ENCODE data around the gene WDR62. TPM values are rescaled to one million over a fixed set of nuclear protein-coding genes. Genes with fewer than 3 reads are reported as not detected.

The WDR62 gene
- total and polyA plus RNA-seq, 4 experiments from 2014 or later: 0.08 to 1.7 (median 1.3) TPM; not detected in 1

- H3K4me1 ChIP-seq (ENCODE audit: insufficient read depth, low read length): no peaks in the 10 kb centered on the region
- Mint-ChIP-seq H3K36me3 (peaks cover 23 to 24% of the 10 kb centered on the region in 2 donors), H3K27ac (no peak overlapping the region), H3K9me3 (no peaks in the 10 kb centered on the region), H3K27me3 (peaks cover 0 to 2% of the 10 kb centered on the region in 2 donors), H3K4me1 (peaks cover 2 to 10% (median 4%) of the 10 kb centered on the region in 4 donors), H3K4me3 (no peak overlapping the region)
- no peak overlapping the region for H3K4me3 ChIP-seq (ENCODE audit: low read length in 2 of 2)
- H3K9me3 ChIP-seq (ENCODE audit: control insufficient read depth in 1 of 2, low read length in 2 of 2): no peaks in the 10 kb centered on the region
- intact Hi-C loops (cut with micrococcal nuclease): no loop called here
- no peak for DNase-seq
- CTCF ChIA-PET (ENCODE audit: partially characterized antibody): no interaction called here
- no peaks in the 10 kb centered on the region for H3K27me3 ChIP-seq (ENCODE audit: insufficient read depth, low read length)
- POLR2A ChIA-PET (ENCODE audit: partially characterized antibody): interaction anchor here (1.1 kb wide), 1 partner anchor 26 kb away, joined by 4 read pairs; the partner anchor contains the start of gene THAP8
- H3K36me3 ChIP-seq (ENCODE audit: insufficient read depth, low read length): peaks cover 14% of the 10 kb centered on the region
- H3K27ac ChIP-seq (ENCODE audit: low read depth, low read length): no peak overlapping the region
These were observed 27.0 kb upstream of the WDR62 start for GRCh38 chr19:36027696-36028095.

GRCh38 chr19:36028313-36029041 lies 26.2 kb upstream of the WDR62 start:
- Mint-ChIP-seq H3K27me3 (peaks cover 0 to 2% of the 10 kb centered on the region in 2 donors), H3K4me3 (no peak overlapping the region), H3K4me1 (peaks cover 0 to 10% (median 5%) of the 10 kb centered on the region in 4 donors), H3K9me3 (no peaks in the 10 kb centered on the region), H3K27ac (peak overlapping the region in 1 of 7 donors; percentile 66), H3K36me3 (peaks cover 19% of the 10 kb centered on the region in 2 donors)
- intact Hi-C loops (cut with micrococcal nuclease): no loop called here
- Histone ChIP-seq H3K36me3 (ENCODE audit: insufficient read depth, low read length) (peaks cover 9% of the 10 kb centered on the region), H3K9me3 (ENCODE audit: control insufficient read depth in 1 of 2, low read length in 2 of 2) (no peaks in the 10 kb centered on the region), H3K4me1 (ENCODE audit: insufficient read depth, low read length) (no peaks in the 10 kb centered on the region), H3K4me3 (ENCODE audit: low read length in 2 of 2) (no peak overlapping the region), H3K27me3 (ENCODE audit: insufficient read depth, low read length) (no peaks in the 10 kb centered on the region), H3K27ac (ENCODE audit: low read depth, low read length) (no peak overlapping the region)
- ChIA-PET CTCF (ENCODE audit: partially characterized antibody) (no interaction called here), POLR2A (ENCODE audit: partially characterized antibody) (no interaction called here)
- no peak for DNase-seq

GRCh38 chr19:36030264-36031148 lies 24.2 kb upstream of the WDR62 start:
- POLR2A ChIA-PET (ENCODE audit: partially characterized antibody): interaction anchor here (0.7 kb wide), 1 partner anchor 24 kb away, joined by 4 read pairs; the partner anchor contains the start of gene THAP8
- no peaks in the 10 kb centered on the region for H3K27me3 ChIP-seq (ENCODE audit: insufficient read depth, low read length)
- Mint-ChIP-seq H3K4me3 (no peak overlapping the region), H3K27ac (no peak overlapping the region), H3K27me3 (peaks cover 0 to 2% of the 10 kb centered on the region in 2 donors), H3K9me3 (no peaks in the 10 kb centered on the region), H3K36me3 (peaks cover 14 to 26% of the 10 kb centered on the region in 2 donors), H3K4me1 (peaks cover 10 to 28% (median 19%) of the 10 kb centered on the region in 4 donors)
- CTCF ChIA-PET (ENCODE audit: partially characterized antibody): interaction anchor here (0.7 kb wide), 1 partner anchor 1282 kb away, joined by 3 read pairs; no protein-coding TSS in a partner anchor
- peaks cover 10% of the 10 kb centered on the region for H3K4me1 ChIP-seq (ENCODE audit: insufficient read depth, low read length)
- H3K27ac ChIP-seq (ENCODE audit: low read depth, low read length): no peak overlapping the region
- no peaks in the 10 kb centered on the region for H3K9me3 ChIP-seq (ENCODE audit: control insufficient read depth in 1 of 2, low read length in 2 of 2)
- intact Hi-C loops (cut with micrococcal nuclease): no loop called here
- H3K36me3 ChIP-seq (ENCODE audit: insufficient read depth, low read length): no peaks in the 10 kb centered on the region
- no peak overlapping the region for H3K4me3 ChIP-seq (ENCODE audit: low read length in 2 of 2)
- DNase-seq: no peak

GRCh38 chr19:36031308-36031707 lies 23.4 kb upstream of the WDR62 start:
- Mint-ChIP-seq H3K4me1 (peaks cover 14 to 36% (median 26%) of the 10 kb centered on the region in 4 donors), H3K9me3 (no peaks in the 10 kb centered on the region), H3K27me3 (peaks cover 0 to 2% of the 10 kb centered on the region in 2 donors), H3K36me3 (peaks cover 13 to 25% of the 10 kb centered on the region in 2 donors), H3K4me3 (no peak overlapping the region), H3K27ac (peak overlapping the region in 1 of 7 donors; percentile 23)
- CTCF ChIA-PET (ENCODE audit: partially characterized antibody): no interaction called here
- Histone ChIP-seq H3K9me3 (ENCODE audit: control insufficient read depth in 1 of 2, low read length in 2 of 2) (no peaks in the 10 kb centered on the region), H3K27ac (ENCODE audit: low read depth, low read length) (no peak overlapping the region), H3K27me3 (ENCODE audit: insufficient read depth, low read length) (no peaks in the 10 kb centered on the region), H3K4me3 (ENCODE audit: low read length in 2 of 2) (no peak overlapping the region), H3K36me3 (ENCODE audit: insufficient read depth, low read length) (no peaks in the 10 kb centered on the region), H3K4me1 (ENCODE audit: insufficient read depth, low read length) (peaks cover 18% of the 10 kb centered on the region)
- no peak for DNase-seq
- intact Hi-C loops (cut with micrococcal nuclease): no loop called here
- POLR2A ChIA-PET (ENCODE audit: partially characterized antibody): no interaction called here

- H3K27me3 ChIP-seq (ENCODE audit: insufficient read depth, low read length): no peaks in the 10 kb centered on the region
- Mint-ChIP-seq H3K36me3 (peaks cover 13 to 25% of the 10 kb centered on the region in 2 donors), H3K4me1 (peaks cover 21 to 47% (median 36%) of the 10 kb centered on the region in 4 donors), H3K4me3 (peak within 1 kb of the TSS; percentile 12 to 75 (median 60)), H3K27ac (peak within 1 kb of the TSS in 5 of 7 donors; percentile 17 to 88 (median 42)), H3K9me3 (no peaks in the 10 kb centered on the region), H3K27me3 (peaks cover 0 to 2% of the 10 kb centered on the region in 2 donors)
- peaks cover 29% of the 10 kb centered on the region for H3K4me1 ChIP-seq (ENCODE audit: insufficient read depth, low read length)
- no peak within 1 kb of the TSS for H3K27ac ChIP-seq (ENCODE audit: low read depth, low read length)
- ChIA-PET CTCF (ENCODE audit: partially characterized antibody) (no interaction called here), POLR2A (ENCODE audit: partially characterized antibody) (no interaction called here)
- intact Hi-C loops (cut with micrococcal nuclease): no loop called here
- DNase-seq: peak in 2 of 5 donors; percentile 10 to 44
- H3K9me3 ChIP-seq (ENCODE audit: control insufficient read depth in 1 of 2, low read length in 2 of 2): no peaks in the 10 kb centered on the region
- no peaks in the 10 kb centered on the region for H3K36me3 ChIP-seq (ENCODE audit: insufficient read depth, low read length)
- H3K4me3 ChIP-seq (ENCODE audit: low read length in 2 of 2): no peak within 1 kb of the TSS
These were observed 22.2 kb upstream of the WDR62 start, which contains the start of gene CLIP3 for GRCh38 chr19:36032251-36033104. TSS of gene CLIP3 (minus strand) at chr19:36032873. CDS start at chr19:36032357, 516 bp downstream.

GRCh38 chr19:36040495-36040894 lies 14.2 kb upstream of the WDR62 start:
- Mint-ChIP-seq H3K4me3 (no peak overlapping the region), H3K36me3 (peaks cover 12 to 13% of the 10 kb centered on the region in 2 donors), H3K4me1 (peaks cover 13 to 26% (median 20%) of the 10 kb centered on the region in 4 donors), H3K27ac (peak overlapping the region in 1 of 7 donors; percentile 29), H3K9me3 (no peaks in the 10 kb centered on the region), H3K27me3 (no peaks in the 10 kb centered on the region)
- no peaks in the 10 kb centered on the region for H3K36me3 ChIP-seq (ENCODE audit: insufficient read depth, low read length)
- no peak overlapping the region for H3K27ac ChIP-seq (ENCODE audit: low read depth, low read length)
- H3K27me3 ChIP-seq (ENCODE audit: insufficient read depth, low read length): no peaks in the 10 kb centered on the region
- no peak for DNase-seq
- POLR2A ChIA-PET (ENCODE audit: partially characterized antibody): no interaction called here
- intact Hi-C loops (cut with micrococcal nuclease): no loop called here
- H3K4me1 ChIP-seq (ENCODE audit: insufficient read depth, low read length): peaks cover 22% of the 10 kb centered on the region
- H3K9me3 ChIP-seq (ENCODE audit: control insufficient read depth in 1 of 2, low read length in 2 of 2): no peaks in the 10 kb centered on the region
- CTCF ChIA-PET (ENCODE audit: partially characterized antibody): no interaction called here
- H3K4me3 ChIP-seq (ENCODE audit: low read length in 2 of 2): no peak overlapping the region

Measured in CD4-positive, alpha-beta memory T cell (primary cell).